ENCODE measurements around the gene CCNK.

Gene CCNK

DNA sequence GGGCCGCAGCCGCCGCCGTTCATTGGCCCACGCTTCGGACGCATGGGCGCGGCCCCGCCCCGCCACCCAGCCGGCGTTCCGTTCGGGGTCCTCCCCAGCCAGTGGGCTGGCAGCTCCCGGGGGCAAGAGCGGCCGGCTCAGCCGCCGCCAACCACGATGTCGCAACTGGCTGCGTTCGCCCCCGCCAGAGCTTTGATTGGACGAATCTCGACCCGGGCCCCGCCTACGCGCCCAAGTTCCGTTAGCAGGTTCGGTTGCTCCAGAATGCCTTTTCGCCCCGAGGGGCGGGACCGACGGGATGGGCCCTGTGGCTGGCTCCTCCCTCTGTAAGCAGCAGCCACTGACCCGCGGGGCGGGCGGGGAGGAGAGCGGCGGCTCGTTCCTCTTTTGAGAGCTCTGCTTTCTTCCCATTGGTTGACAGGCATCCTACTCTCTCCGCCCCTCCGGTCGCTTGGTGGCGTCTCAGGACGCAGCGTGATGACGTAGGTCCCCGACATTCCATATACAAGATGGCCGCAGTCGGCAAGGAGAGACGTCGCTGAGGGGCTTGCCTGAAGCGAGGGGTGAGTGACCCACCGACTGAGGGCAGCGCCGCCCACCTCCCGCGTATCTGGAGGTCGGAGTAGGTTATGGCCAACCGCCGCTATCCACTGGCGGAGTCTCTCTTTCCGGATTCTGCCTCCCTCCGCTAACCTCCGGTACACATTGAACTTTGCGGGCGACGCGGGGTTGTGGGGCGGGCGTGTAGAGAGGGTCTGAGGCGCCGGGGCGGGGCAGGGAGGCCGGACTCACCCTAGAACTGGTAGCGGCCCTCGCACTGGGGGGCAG lies at the start of gene CCNK:
CCNK (plus strand) TSS at position 493 of the 828 bp plus-strand sequence. CDS start 11,269 bp downstream, outside the sequence.
- peak; percentile 100 for DNase-seq

DNA sequence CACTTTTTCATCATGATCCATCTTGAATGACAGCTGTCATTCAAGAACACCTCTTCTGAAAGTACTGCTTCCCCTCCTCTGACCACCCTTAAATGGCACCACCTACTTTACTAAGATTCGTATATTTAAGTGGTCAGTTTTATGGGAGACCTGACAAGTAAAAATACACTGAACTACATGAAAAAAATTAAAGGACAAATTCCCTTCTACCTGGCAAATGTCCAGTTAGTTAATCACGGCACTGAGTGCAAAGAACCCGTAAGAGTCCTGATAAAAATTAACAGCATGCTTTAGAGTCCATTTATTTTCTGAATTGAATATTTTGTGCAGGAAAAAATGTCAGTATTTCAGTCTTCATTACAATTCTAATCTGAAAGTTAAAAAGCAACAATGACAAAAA lies 49.2 kb upstream of the CCNK start:
- DNase-seq = no peak

DNA sequence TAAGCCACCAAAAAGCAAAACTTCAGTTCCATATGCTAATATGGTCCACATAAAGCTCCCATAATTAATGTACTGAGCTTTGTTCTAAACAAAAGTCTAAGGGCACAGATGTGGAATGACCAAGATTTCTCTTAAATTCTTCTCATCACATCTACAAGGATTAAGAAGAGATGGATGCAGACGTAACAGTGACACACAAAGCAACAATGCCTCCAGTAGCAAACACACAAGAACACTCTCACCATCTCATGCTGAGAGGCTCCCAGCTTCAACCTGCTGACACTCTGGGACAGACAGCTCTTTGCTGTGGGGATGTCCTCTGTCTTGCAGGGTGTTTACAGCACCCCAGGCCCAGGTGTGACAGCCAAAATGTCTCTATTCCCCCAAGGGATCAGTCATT lies 48.7 kb upstream of the CCNK start:
- DNase-seq = no peak

DNA sequence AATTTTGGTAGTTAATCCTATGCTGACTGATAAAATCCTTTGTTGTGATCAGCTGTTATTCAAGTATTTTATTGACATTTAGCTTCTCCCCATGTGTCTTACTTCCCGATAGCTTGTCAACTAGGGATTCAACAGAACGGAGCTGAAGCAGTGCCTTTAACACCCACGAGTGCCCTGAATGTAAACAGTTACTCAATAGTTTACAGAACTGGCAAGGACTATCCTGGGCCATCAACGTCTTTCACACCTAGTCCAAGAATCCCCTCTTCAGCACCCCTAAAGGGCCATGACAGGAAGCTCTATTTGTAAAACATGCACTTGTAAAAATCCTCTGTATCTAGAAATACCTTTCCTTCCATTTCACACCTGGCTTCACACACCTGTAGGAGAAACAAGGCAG lies 45.9 kb upstream of the CCNK start:
- DNase-seq = no peak

DNA sequence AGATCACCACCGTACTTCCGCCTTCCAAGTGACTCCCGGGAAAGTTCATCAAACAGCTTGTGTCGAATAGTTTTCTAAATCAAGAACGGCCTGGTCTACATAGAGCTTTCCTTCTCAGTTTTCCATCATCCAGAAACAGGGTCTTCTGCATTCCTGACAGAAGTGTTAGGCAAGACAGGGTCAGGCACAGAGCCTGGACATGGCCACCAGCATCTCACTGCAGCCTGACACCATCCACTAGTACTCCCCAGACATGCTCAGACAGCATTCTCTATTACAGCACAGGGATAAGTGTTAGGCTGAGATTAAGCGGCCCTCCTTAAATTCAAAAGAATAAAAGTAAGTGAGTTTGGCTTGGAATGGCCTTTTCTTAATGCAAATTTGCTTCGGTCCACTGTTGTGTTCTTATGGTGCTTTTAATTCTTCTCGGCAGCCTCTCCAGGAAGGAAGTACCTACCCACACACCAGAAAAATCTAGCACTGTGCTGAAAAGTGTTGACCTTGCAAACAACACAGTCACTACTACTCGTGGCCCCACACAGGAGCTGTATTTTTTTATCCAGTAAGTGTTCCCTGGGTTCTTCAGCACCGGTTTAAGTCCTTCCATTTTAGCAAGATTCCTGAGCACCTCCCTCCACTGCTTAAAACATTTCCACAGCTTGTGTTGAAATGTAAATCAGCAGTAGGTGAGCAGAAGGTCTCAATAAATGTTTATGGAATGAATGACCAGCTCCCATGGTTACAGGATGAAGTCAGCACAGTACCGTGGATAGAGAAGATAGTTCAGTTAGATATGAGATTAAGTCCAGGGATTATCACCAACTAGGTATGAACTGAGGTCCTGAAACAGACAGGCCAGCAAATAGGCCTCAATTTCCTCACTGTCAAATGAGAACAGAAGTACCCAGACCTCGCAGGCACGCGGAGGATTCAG lies 44.7 kb upstream of the CCNK start:
- no peak for DNase-seq

DNA sequence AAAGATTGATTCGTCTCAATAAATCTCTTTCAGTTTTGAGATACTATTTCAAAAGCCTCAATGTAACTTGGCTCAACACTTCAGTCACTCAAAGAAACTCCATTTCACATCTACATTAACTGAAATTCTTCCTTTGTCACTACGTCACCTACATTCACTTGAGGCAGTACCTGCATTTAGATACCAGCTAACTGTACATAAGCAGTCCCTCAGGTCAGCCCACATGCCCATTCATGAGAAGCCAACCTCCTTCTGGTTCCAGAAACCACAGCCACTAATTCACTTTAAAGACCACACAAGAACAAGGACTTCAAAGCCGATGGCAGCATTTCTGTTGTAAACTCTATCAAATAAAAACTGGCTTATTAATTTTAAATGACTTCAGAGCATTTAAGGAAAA lies 43.5 kb upstream of the CCNK start:
- no peak for DNase-seq

DNA sequence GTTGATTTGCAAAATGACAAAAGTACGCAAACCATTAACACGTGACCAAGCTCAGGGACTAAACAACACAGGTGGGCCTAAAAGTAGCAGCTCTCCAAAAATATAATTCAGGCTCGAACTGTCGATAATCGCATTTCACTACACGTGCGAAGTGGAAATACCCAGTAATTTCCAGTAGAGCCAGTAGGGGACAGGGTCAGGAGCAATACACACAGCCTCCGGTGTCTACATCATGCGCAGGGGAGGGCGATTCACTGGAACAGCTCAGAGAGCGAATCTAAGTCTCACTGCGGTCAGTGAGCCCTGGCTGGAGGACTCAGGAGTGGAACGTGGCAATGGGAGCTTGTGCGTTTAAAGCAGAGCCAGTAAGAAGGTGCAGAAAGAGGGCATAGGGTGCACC lies 40.9 kb upstream of the CCNK start:
- DNase-seq = no peak

DNA sequence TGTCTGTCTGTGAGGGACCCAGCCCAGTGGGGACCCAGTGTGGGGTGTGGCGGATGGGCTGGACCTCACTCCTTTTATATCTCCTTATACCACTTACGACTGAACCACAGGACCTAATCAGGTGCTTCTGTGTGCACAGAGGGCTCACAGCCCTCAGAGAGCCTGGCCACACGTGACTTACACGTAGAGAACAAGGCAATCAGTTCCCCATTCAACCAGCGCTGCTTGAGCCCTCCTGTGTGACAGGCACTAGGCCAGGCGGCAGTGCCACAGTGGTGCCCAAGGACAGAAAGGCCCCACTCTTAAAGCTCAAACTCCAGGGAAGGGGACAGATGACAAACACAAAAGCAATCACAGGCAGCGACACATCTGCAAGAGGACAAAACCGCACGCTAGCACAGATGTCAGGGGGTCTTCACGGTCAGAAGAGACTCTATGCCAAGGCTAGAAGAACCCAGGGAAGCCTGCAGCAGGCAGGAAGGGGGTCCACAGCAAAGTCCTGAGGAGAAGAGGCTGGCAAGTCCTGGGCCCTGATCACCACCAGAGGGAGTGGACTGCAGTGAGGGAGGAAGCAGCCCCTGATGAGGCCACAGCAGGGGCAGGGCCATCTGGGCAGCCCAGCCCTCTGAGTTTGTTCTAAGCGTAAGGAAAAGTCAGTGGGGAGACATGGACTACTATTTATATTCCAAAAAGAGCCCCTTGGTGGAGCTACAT lies 39.9 kb upstream of the CCNK start:
- DNase-seq = peak; percentile 12

DNA sequence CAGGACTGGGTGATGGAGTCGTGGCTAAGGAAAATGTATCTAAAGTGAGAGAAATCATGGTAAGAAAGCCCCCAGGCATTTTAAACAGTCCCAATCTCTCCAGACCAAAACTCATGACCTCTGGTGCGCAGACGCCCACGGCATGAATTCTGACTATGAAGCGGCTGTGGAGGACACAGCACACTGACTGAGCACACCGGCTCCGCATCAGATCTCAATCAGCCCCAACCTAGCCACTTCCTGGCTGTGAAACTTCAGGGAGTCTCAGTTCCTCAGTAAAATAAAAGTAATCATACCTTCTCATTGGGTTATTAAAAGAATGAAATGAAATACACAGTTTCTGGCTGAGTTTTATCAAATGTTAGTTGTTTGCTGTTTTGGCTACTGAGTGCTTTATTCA lies 39.3 kb upstream of the CCNK start:
- no peak for DNase-seq

DNA sequence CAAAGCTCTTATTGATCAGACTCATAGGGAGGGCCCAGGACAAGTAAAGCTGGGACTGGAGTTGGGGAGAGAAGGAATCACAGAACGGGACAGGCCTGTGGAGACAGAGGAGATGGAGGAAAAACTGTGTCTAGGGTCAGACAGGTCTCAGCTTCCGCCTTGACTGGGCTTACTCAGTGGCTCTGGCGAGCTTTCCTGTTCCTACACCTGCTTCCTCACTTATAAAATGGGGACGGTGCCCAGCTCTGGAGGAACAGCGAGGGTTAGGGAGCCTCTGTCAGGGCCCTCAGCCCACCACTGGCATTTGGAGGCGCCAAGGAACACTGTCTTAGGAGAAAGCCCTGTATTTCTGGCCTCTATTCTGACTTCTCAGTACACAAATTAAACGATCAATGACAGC lies 35.3 kb upstream of the CCNK start:
- DNase-seq = no peak

DNA sequence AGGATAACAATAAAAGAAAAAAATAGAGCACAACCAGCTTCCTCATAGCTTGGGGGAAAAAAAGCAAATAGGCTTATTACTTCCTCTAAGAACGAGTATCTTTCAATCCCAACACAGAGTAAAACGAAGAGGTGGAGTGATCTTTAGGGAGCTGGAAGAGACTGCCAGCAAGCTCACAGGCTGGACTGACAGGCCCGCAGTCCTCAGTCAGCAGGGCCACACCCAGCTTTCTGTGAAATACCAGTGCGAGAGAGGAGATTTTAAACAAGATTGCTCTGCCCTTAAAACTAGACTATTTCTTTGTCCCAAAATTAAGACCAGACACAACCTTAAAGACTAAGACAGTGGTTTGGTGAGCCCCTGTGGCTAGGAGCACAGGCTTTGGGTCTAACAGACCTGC lies 33.5 kb upstream of the CCNK start:
- DNase-seq = no peak

DNA sequence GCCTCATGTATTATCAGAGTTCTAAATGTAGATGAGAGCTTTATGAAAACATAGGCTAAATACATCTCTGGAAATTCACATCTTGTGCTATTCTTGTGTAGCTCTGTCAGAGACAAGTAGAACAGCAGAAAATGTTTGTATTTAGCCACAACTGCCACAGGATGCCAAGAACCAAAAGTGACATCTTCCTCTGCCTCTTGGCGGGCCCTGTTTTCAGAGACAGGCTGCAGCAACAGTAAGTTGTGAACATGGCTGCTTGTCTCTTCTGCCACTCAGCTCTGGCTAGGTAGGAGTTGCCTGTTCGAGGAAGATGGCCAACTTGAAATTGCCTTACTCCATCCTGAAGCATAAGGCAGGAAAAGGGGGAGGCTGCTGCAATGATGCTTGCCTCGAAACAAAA lies 30.9 kb upstream of the CCNK start:
- DNase-seq = no peak

DNA sequence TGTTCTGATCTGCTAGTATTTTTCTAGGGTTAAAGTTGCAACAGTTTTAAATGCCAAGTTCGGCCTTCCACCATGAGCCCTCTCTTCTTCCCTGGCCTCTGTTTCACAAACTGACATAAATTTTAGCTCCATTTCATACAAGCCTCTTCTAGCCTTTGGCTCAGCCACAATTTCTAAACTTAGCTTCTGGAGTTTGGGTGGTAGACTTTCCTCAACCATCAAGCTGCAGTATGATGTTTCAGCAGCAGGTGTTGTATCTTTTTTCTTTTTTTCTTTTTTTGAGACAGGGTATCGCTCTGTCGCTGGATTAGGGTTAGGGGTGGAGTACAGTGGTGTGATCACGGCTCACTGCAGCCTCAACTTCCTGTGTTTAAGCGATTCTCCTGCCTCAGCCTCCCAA lies 30.0 kb upstream of the CCNK start:
- no peak for DNase-seq

DNA sequence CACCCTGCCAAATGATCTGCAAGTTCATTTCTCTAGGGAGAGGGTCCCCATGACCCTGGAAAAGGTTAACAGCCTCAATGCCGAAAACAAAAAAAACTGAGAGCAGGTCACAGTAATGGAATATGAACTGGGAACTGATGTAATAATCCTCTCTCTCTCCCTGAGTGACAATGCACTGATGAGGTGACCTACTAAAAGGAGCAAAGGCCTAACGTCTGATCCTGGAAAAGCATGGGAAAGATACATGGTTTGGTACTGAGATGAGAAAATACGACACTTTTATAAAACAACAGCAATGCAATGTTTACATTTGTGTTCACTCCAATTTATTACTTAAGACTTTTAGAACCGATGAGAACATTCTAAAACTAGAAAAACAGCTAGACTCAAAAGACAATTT lies 28.2 kb upstream of the CCNK start:
- no peak for DNase-seq

DNA sequence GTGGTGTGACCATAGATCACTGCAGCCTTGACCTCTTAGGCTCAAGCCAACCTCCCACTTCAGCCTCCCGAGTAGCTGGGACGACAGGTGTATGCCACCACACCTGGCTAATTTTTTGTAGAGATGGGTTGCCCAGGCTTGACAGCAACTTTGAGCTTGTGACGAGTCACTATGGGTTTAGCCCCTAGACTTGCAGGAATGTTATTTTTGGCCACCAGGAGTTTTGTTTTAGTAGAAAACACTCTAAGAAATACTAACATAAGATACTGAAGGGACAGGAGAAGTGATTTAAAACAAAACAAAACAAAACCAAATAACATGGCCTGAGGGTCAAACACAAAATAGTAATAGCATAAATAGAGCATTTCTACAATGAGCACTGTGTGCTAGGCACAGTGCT lies 27.0 kb upstream of the CCNK start:
- no peak for DNase-seq

DNA sequence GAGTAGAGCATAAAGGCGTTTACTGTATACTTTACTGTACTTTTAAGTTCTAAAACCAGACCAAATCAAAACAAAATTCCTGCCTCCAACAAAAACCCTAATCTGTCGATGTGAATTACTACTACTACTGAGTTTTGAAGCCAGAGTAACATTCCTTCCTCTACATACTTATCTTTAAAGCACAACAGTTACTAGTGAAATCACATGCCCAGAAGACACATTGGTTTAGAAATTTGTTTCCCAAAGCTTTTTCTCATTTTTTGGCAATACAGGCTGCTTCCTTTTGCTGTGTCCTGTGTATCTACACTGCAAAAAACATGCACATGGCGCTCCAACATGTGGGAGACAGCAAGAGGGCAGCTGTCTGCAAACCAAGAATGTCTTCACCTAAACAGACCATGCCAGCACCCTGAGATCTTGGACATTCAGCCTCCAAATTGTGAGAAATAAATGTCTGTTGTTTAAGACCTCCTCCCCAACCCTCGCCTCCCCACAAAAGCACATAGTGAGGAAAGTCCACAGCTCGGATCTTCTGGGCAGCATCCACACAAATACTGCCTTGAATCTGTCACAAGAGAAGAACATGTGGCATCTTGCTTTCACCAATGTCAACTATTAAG lies 21.6 kb upstream of the CCNK start:
- DNase-seq = no peak

DNA sequence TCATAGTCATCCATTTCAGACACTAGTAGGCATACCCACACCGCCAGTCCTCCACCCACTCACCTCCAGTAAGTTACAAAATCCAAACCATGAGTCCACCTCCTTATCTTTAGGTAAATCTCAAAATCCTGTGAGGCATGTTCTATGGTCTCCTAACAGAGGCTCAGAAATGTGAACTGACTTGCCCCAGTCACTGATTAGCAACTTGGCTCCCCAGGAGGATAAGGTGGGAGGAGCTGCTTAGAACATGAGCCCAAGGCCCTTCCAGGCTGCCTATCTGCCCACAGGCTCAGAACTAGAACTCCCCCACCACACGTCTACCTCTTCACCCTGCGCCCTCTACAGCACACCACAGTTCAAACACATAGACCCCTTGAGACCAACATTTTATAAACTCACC lies 20.4 kb upstream of the CCNK start:
- no peak for DNase-seq

DNA sequence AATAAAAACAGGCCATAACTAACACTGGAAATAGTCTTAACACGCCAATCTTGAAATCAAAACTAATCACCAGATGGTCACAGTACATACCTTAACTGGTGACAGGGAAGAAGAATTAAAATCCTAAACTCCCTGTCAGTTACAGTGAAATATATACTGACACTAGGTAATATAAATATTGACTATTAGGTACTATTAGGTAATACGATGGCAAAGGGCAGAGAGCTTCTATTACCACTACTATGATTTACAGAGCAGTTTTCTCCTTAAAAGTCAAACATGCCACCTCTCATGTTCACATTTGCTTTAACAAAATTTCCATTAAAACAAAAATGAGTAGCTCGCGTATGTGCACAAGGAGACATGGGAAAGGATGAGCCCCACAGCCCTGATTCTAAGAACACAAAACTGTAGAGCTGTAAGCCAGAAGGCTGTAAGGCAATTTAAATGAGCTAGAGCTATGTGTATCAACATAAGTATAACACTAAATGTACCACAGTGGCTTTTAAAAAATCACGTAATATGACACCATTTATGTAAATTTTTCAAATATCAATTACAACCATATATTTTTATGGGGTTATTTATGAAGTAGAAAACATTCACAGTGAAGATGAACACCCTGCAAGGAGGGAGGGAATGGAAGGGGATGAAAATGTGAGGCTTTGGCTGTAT lies 19.7 kb upstream of the CCNK start:
- no peak for DNase-seq

DNA sequence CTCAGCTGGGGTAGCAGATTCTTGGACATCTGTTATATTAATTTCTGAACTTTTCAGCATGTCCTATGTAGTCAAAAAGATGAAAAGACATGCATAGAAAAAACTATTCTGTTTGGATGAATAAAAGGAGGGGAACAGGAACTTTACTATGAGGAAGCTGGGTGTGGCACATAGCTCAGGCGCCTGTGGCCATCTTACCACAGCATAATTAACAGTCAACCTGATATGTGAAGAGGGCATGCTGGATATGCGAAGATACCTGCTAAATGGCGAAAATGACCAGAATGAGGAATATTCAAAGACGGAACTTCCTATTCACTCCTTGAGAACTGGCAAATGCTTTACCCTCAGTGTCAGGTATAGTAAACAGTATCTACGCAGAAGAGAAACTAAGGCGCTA lies 19.0 kb upstream of the CCNK start:
- no peak for DNase-seq

DNA sequence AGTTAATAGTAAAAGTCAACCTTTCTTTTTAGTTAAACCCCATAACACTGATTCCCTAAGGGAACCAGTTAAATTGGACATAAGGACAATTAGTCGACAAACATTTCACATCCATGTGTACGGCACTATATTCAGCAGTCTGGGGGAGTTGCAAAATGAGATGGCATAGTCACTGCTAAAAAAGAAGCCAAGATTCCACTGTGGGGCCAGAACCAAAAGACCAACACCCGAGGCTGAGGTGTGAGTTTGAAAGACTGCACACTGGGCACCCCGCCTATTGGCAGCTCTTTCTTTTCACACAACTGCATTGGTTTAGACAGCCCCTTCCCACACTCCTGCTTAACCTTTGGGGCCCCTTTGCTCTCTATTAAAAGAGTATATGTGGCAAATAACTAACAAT lies 17.2 kb upstream of the CCNK start:
- DNase-seq = no peak

DNA sequence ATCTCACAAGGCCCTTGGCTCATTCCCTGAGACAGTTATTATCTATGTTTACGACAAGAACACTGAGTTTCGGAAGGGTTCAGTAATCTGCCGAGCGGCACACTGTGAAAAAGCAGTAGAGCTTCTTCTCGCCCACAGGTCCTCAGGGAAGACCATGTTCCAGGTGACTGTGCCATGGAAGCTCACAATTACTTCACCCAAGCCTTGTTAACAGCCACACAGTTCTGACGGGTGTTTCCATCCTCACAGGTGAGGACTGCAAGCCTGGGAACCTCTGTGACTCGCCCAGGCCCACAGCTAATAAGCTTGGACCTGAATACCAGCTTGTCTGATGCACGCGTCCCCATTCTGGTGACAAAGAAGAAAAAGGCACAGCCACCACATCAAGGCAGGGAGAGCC lies 15.9 kb upstream of the CCNK start:
- no peak for DNase-seq

DNA sequence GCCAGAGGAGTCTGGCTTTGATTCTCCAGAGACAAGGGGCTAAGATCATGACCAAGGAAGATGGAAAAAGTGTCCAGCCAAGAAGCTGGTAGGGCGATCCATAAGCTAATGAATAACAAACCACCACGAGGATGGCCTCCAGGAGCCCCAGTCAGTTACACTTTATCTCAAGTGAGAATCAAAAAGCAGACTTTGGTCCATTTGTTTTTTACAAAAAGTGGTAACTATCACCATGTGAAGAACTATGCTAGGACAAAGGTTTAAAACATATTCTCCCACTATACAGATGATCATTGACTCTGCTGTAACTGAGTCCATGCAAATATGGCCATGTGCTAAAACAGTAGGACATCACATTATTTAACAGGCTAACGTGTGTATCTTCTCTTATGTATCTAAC lies 14.5 kb upstream of the CCNK start:
- no peak for DNase-seq
